Activated CD8-positive, alpha-beta memory T cell treated with anti-CD3 and anti-CD28 coated beads for 24 hours (primary cell): ENCODE results near the gene GNB1.

Experiments used
- DNase-seq: peaks from one replicate; pipeline ENCODE4 v3.0.0-alpha.2; 2020

The GNB1 gene

DNA sequence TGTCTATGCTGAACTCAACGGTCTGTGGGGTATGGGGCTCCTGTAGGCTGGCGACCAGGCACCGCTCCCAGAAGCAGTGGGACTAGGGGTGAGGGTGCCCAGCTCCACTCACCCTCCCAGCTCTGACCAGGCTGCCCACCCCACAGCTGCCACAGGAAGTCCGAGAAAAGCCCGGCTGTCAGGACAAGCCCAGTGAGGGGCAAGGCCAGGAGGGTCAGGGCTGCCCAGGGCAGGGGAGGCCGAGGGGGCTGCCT lies 31.7 kb upstream of the GNB1 start:
- no peak for DNase-seq

- DNase-seq: no peak
Observed at GRCh38 chr1:1921901-1922701, 31.2 kb upstream of the GNB1 start.

GRCh38 chr1:1921459-1921862 lies 30.6 kb upstream of the GNB1 start:
- DNase-seq: no peak

DNA sequence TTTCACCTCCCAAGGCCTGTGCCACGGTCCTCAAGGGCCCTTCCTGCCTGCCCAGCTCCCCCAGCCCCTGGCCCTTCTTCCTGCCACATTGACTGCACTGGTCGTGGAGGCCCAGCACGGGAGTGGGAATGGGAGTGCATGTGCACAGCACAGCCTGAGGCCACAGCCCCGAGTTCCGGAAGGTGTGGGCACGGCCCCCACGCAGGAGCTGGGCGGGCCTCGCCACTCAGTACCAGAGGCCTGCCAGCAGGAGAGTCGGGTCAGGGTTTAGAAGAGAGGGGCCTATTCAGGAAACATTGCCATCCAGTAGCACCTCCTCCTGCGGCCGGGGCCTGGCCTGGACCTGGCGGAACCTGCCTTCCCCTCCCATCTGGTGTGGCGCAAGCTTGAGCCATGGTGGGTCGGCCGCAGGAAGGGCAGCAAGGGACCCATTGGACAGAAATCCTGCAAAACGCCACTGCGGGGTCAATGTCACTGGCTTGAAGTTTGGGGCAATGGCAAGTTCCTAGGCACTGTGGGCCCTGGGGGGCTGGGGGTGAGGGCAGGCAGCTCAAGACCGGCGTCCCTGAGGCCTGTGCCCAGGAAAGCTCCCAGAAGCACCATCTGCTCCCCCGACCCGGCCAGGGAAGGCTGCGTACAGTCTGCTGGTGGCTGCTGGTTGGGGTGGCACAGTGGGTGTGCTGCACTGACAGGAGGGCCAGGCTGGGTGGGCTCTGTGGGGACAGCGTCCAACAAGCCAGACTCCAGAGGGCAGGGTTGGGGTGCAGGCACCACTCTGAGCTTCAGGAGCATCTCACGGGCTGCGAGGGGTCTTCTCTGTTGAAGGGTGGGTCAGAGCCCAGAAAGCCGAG lies 29.9 kb upstream of the GNB1 start:
- DNase-seq: no peak

- no peak for DNase-seq
Observed at GRCh38 chr1:1920057-1920607, 29.2 kb upstream of the GNB1 start.

- DNase-seq: peak; percentile 99
Observed at GRCh38 chr1:1919304-1920056, 28.6 kb upstream of the GNB1 start.

DNA sequence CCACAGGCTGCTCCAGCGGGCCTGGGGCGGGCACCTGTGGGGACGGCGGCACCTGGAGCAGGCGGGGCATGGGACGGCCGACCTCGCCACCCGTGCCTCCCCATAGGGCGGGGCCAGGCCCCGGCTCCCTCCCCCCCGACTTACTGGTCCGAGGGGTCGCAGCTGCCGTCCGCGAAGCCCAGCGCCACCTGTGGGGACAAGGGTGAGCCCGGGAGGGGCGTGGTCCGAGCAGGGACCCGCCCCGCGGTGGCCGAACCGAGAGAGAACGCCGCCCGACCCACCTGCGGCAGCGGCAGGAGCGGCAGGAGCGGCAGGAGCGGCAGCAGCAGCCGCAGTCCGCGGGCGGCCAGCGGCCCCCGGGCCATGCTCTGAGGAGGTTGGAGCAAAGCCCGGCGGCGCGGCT lies 28.0 kb upstream of the GNB1 start, which contains the start of gene TMEM52:
Gene TMEM52, minus strand, starts transcription at position 379 of the 403 bp plus-strand sequence. Its CDS starts 14 bp downstream, at position 365.
- no peak for DNase-seq

GRCh38 chr1:1917995-1918900 lies 27.4 kb upstream of the GNB1 start:
- no peak for DNase-seq

GRCh38 chr1:1917304-1917976 lies 26.6 kb upstream of the GNB1 start:
- DNase-seq: no peak

- DNase-seq: no peak
Observed at GRCh38 chr1:1916851-1917251, 26.0 kb upstream of the GNB1 start.

GRCh38 chr1:1915911-1916840 lies 25.3 kb upstream of the GNB1 start:
- DNase-seq: no peak

DNA sequence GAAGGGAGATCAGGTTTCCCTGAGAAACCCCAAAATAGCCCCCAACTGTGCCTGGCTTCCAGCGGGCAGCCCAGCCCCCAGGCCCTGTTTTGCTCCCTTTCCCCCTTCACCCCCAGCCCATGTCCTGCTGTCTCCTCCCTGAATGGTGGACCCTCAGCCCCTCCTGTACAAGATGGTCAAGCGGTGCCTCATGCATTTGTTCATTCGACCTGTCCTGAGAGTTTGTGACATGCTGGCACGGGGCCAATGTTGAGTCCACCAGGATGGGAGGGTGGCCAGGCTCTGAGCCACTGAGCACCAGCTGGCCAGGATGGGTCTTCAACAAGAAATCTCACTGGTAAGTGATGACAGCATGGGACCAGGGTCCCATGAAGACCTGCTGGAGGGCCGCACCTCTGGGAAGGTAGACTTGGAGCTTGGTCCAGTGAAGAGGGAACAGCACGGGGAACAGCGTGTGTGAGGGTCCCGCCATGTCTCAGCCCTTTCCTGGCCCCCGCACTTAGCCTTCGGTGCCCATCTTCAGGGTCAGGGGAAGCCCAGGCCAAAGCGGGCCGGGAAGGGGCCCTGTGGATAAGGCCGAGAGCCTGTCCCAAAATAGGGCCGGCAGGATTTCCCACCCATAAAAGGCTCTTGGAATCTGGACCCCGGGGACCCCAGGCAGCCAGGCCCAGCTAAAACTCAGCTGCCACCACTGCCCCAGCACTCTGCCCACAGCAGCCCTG lies 24.2 kb upstream of the GNB1 start, which contains the start of gene CALML6:
Gene CALML6, plus strand, starts transcription at position 290 of the 722 bp plus-strand sequence. Its CDS starts 21 bp downstream, at position 311.
- no peak for DNase-seq

DNA sequence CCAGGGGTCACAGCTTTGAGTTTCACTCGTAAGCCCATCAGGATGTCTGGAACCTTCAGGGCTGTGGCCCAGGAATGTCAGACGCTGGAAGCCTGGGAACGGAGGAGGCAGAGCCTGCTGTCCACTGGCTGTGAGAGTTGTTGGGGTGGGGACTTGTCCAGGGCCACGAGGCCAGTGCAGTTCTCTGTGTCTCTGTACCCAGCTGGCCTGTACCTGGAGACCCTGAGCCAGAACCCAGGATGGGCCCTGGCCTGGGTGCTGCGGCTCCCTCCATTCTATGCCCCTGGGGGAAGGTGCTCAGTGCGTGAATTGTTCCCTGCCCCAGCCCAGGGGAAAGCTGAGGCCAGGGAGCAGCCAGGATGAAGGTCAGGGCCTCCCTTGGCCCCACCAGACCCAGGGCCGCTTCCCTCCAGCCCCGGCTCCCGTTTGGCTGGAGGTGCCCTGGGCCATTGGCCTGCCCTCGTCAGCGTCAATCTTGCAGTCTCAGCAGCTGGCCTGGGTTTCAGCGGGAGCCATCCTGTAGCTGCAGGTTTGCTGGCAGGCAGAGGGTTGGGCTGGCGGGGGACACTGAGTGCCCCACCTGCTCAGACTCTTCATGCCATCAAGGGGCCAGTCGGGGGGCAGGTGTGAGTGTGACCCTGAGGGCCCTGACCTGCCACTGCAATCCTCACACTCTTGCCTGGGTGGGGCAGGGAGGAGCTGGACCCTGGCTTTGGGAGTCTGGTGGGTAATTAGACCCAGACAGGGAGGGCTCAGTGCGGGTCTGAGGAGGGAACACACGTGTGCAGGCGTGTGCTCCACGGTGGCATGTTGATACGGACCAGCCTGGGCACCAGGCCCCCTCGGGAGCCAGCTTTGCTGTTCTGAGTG lies 23.4 kb upstream of the GNB1 start:
- no peak for DNase-seq

DNA sequence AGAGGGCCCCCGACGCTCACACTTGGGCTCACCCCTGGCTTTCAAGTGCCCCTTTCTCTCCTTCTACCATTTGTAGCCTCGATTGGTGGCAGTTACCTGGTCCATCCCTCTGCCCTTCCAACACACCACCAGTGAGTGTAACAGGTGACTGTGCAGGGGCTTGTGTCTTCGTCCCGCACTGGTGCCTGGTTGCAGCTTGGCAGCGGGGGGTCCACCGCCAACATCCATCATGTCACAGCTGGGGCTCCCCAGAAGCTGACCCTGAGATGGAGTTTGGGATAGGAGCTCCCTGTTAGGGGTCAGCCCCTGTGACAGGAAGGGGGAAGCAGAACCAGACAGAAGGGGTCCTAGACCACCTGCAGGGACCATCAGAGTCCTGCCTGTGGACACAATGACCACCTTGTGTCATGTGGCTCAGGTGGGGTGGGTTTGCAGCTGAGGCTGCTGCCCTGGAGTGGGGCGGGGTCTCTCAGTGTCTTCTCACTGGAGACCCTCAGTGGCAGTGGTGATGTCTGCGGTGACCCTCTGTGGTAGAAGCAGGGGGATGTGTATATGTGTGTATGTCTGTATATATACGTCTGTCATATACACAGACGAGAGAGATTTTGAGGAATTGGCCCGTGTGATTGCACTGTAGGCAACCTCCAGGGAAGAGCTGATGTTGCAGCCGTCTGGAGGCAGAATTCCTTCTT lies 20.6 kb upstream of the GNB1 start:
- no peak for DNase-seq

- DNase-seq: no peak
Observed at GRCh38 chr1:1910651-1911331, 19.9 kb upstream of the GNB1 start.

DNA sequence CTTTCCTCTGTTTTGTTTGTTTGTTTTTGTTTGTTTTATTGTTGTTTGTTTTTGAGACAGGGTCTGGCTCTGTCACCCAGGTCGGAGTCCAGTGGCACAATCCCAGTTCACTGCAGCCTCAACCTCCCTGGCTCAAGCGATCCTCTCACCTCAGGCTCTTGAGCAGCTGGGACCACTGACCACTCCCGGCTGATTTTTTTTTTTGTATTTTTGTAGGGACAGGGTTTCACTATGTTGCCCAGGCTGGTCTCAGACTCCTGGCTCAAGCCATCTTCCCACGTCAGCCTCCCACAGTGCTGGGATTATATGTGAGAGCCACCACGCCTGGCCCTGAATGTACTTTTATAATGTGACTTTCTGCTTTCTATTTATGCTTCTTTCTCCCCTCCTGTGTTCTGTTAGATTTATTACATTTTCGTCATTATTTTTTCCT lies 19.2 kb upstream of the GNB1 start:
- DNase-seq: no peak

GRCh38 chr1:1908506-1908791 lies 17.6 kb upstream of the GNB1 start:
- no peak for DNase-seq
